A549 (cell line): ENCODE data around the gene HIGD1C. TPM values are rescaled to one million over a fixed set of nuclear protein-coding genes. Genes with fewer than 3 reads are reported as not detected.

Experiments used
- ATAC-seq, 2 experiments: fragments of 200-7000 bp in 1 of 2; fragments of >200 bp in 1 of 2; cut with Nextera tagmentation in 1 of 2; cut with Tn5 transposase in 1 of 2; 3 replicates each; pipeline versions ENCODE4 v1.8.0 to v1.9.1; 2018 to 2020; ENCODE audit warnings: mild to moderate bottlenecking in 1 of 2, moderate library complexity in 1 of 2
- CTCF ChIA-PET: fragments of 300-600 bp; sonication (Branson Sonifier 250); formaldehyde crosslinking; extraction: SDS; loops from one replicate; lab custom pipeline; 2021; ENCODE audit warnings: antibody characterized with exemption, inconsistent platforms; lab: Yijun Ruan, JAX
- POLR2A ChIA-PET: fragments of 350-600 bp; formaldehyde crosslinking; extraction: SDS; loops from one replicate; lab custom pipeline; 2021; ENCODE audit warnings: antibody characterized with exemption, inconsistent platforms; lab: Yijun Ruan, JAX
- DNase-seq, 2 experiments: peaks; one replicate each; pipeline versions ENCODE4 v3.0.0 to v3.0.0-alpha.2; 2011 to 2016; ENCODE audit warnings: low read depth in 1 of 2, low spot score in 1 of 2
- FAIRE-seq: peaks from 2 replicates; lab custom pipeline; 2011; peaks lifted over from hg19 to GRCh38; lab: Jason Lieb, UNC
- H3K27ac ChIP-seq, 2 experiments: fragments of >200 bp; sonication (Bioruptor Twin); formaldehyde crosslinking; 3 replicates each; pipeline ENCODE4 v1.5.1; 2016 to 2017
- H3K4me1 ChIP-seq: fragments of >200 bp; sonication (Bioruptor Twin); formaldehyde crosslinking; 3 replicates; pipeline ENCODE4 v1.6.1; 2016
- H3K4me2 ChIP-seq: fragments of >200 bp; sonication (Bioruptor Twin); formaldehyde crosslinking; 3 replicates; pipeline ENCODE4 v1.6.1; 2016
- H3K4me3 ChIP-seq: fragments of >200 bp; sonication (Bioruptor Twin); formaldehyde crosslinking; 3 replicates; pipeline ENCODE4 v1.5.1; 2016
- H3K9me3 ChIP-seq: fragments of >200 bp; sonication (Bioruptor Twin); formaldehyde crosslinking; 3 replicates; pipeline ENCODE4 v1.6.1; 2016
- BHLHE40 ChIP-seq: IDR thresholded peaks from 2 replicates; pipeline ENCODE4 v1.6.1; 2012; ENCODE audit warnings: low read depth, low read length, inconsistent platforms
- CBX2 ChIP-seq: fragments of 200-600 bp; sonication (generic); IDR thresholded peaks from 2 replicates; pipeline ENCODE4 v1.6.1; 2016; ENCODE audit warnings: low read depth, mild to moderate bottlenecking, borderline replicate concordance
- CEBPB ChIP-seq, 2 experiments: fragments of >200 bp in 1 of 2; sonication (Bioruptor Twin) in 1 of 2; formaldehyde crosslinking in 1 of 2; IDR thresholded peaks; 2 replicates each; pipeline ENCODE4 v1.6.1; 2012 to 2016
- EHF ChIP-seq: fragments of 250-450 bp; sonication (Bioruptor Pico); IDR thresholded peaks from 2 replicates; pipeline ENCODE4 v1.5.0; 2020; ENCODE audit warnings: mild to moderate bottlenecking
- EP300 ChIP-seq, 2 experiments: fragments of >200 bp; sonication (Bioruptor Twin); formaldehyde crosslinking; IDR thresholded peaks; 2 replicates in 1 of 2; 3 replicates in 1 of 2; pipeline ENCODE4 v1.6.1; 2016 to 2017
- FOSL2 ChIP-seq, 2 experiments: fragments of 450-650 bp in 1 of 2; fragments of >200 bp in 1 of 2; sonication (Bioruptor Twin) in 1 of 2; formaldehyde crosslinking; IDR thresholded peaks; 2 replicates each; pipeline versions ENCODE4 v1.5.0 to v1.6.1; 2016 to 2020; ENCODE audit warnings: mild to moderate bottlenecking in 1 of 2, moderate library complexity in 1 of 2
- GATA3 ChIP-seq: IDR thresholded peaks from 2 replicates; pipeline ENCODE4 v1.6.1; 2012; ENCODE audit warnings: borderline replicate concordance
- HDAC2 ChIP-seq: fragments of 200-600 bp; sonication (generic); IDR thresholded peaks from 2 replicates; pipeline ENCODE4 v1.6.1; 2016
- HOXB13 ChIP-seq: fragments of 250-450 bp; sonication (Bioruptor Pico); IDR thresholded peaks from 2 replicates; pipeline ENCODE4 v1.5.0; 2020; ENCODE audit warnings: low read depth, mild to moderate bottlenecking, moderate library complexity
- JUN ChIP-seq, 2 experiments: fragments of >200 bp; sonication (Bioruptor Twin); formaldehyde crosslinking; IDR thresholded peaks; 2 replicates in 1 of 2; 3 replicates in 1 of 2; pipeline ENCODE4 v1.6.1; 2016 to 2017
- JUNB ChIP-seq: fragments of >200 bp; sonication (Bioruptor Twin); formaldehyde crosslinking; IDR thresholded peaks from 2 replicates; pipeline ENCODE4 v1.6.1; 2016
- KDM1A ChIP-seq: fragments of 200-600 bp; sonication (generic); IDR thresholded peaks from 2 replicates; pipeline ENCODE4 v1.6.1; 2016; ENCODE audit warnings: low read depth, mild to moderate bottlenecking
- MAFK ChIP-seq: fragments of 450-650 bp; IDR thresholded peaks from 2 replicates; pipeline ENCODE4 v1.6.1; 2014; ENCODE audit not compliant: partially characterized antibody
- NR3C1 ChIP-seq: fragments of >200 bp; sonication (Bioruptor Twin); formaldehyde crosslinking; IDR thresholded peaks from 3 replicates; pipeline ENCODE4 v1.6.1; 2017
- RAD21 ChIP-seq, 2 experiments: fragments of >200 bp in 1 of 2; sonication (Bioruptor Twin) in 1 of 2; formaldehyde crosslinking in 1 of 2; IDR thresholded peaks in 1 of 2; conservative IDR thresholded peaks in 1 of 2; 2 replicates in 1 of 2; 3 replicates in 1 of 2; pipeline ENCODE4 v1.6.1; 2012 to 2018; ENCODE audit warnings: inconsistent platforms in 1 of 2
- RCOR1 ChIP-seq: fragments of 150-350 bp; IDR thresholded peaks from 2 replicates; pipeline ENCODE4 v1.6.1; 2014; ENCODE audit warnings: antibody characterized with exemption, low read length, low read depth
- RNF2 ChIP-seq: fragments of 200-600 bp; sonication (generic); IDR thresholded peaks from 2 replicates; pipeline ENCODE4 v1.6.1; 2016; ENCODE audit warnings: low read depth, mild to moderate bottlenecking, antibody characterized with exemption, moderate library complexity, borderline replicate concordance
- TP53 ChIP-seq: fragments of 250-450 bp; sonication (Bioruptor Pico); IDR thresholded peaks from 2 replicates; pipeline ENCODE4 v1.5.0; 2021; ENCODE audit warnings: mild to moderate bottlenecking, moderate library complexity
- ZFP36 ChIP-seq: fragments of 450-650 bp; IDR thresholded peaks from 2 replicates; pipeline ENCODE4 v1.6.1; 2014; ENCODE audit warnings: borderline replicate concordance; ENCODE audit not compliant: partially characterized antibody
- ZSCAN20 ChIP-seq: fragments of 250-450 bp; sonication (Bioruptor Pico); IDR thresholded peaks from 2 replicates; pipeline ENCODE4 v1.8.0; 2022; ENCODE audit warnings: mild to moderate bottlenecking, moderate library complexity
- WGBS: methylation state at CpG from one replicate; pipeline ENCODE4 v1.1.6; 2017; ENCODE audit errors: missing lambda C conversion rate; 5-methylcytosine and 5-hydroxymethylcytosine counted together
- polyA plus RNA-seq, 4 experiments: library from polyadenylated mRNA; depleted of rRNA in 3 of 4; stranded (reverse); fragments of >200 nt; fragmentation: RNase III in 1 of 4; extraction: RNeasy Plus Mini Kit Qiagen cat#74134 plus additional on column Dnase treatment in 1 of 4; gene quantifications; 2 replicates in 3 of 4; 3 replicates in 1 of 4; pipeline ENCODE4 v1.2.3, GENCODE V29; 2011 to 2017
- TF ChIP-seq, protein P1 (sequence below): fragments of 200-600 bp; sonication (generic); IDR thresholded peaks from 2 replicates; pipeline ENCODE4 v1.6.1; 2016; ENCODE audit warnings: antibody characterized with exemption, mild to moderate bottlenecking, moderate library complexity
- TF ChIP-seq, protein P2 (sequence below): fragments of >200 bp; sonication (Bioruptor Twin); formaldehyde crosslinking; IDR thresholded peaks from 2 replicates; pipeline ENCODE4 v1.6.1; 2016
- TF ChIP-seq, protein P3 (sequence below): fragments of >200 bp; sonication (Bioruptor Twin); formaldehyde crosslinking; IDR thresholded peaks from 3 replicates; pipeline ENCODE4 v1.5.1; 2016

The HIGD1C gene
- polyA plus RNA-seq, 2 of the 4 experiments (the other 2 are of a cell fraction), result not detected

DNA sequence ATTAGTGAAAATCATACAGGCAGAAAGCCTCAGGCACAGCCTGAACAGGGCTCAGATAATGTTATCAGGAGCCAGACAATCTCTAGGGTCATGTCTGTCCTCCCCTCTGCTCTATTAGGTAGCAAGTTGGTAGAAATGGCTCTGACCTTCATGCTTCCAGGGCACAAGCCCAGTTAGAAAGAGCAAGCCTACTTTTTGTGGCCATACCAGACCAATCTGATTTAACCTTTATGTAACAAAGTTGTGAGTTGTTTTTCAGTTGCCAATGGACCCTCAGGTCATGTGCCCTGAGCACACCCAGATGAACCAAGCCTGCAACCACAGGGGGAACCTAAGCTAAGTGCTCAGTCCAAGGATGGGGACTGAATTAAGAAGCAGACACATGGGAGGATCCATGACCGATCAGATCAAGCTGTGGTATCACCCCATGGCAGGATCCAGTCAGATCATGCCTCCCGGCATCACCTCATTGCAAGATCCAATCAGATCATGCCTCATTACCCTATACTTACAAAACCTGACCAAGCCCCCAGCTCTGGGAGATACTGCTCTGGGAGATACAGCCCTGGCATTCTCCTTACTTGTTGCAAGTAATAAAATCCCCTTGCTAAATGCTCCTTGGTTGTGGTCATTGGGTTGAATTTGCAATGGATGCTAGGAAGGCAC is 18.8 kb upstream of the HIGD1C start:
- peak in 1 of 2 experiments; percentile 29 for DNase-seq
- FAIRE-seq, result no peak
- CTCF ChIA-PET, result no interaction called here
- no peak for TF ChIP-seq ZFP36
- TF ChIP-seq TP53 (CRISPR knock-in tag), result no peak
- TF ChIP-seq EHF (CRISPR knock-in tag), result no peak
- no peak for TF ChIP-seq GATA3
- TF ChIP-seq NR3C1, result no peak
- TF ChIP-seq, protein P1, sequence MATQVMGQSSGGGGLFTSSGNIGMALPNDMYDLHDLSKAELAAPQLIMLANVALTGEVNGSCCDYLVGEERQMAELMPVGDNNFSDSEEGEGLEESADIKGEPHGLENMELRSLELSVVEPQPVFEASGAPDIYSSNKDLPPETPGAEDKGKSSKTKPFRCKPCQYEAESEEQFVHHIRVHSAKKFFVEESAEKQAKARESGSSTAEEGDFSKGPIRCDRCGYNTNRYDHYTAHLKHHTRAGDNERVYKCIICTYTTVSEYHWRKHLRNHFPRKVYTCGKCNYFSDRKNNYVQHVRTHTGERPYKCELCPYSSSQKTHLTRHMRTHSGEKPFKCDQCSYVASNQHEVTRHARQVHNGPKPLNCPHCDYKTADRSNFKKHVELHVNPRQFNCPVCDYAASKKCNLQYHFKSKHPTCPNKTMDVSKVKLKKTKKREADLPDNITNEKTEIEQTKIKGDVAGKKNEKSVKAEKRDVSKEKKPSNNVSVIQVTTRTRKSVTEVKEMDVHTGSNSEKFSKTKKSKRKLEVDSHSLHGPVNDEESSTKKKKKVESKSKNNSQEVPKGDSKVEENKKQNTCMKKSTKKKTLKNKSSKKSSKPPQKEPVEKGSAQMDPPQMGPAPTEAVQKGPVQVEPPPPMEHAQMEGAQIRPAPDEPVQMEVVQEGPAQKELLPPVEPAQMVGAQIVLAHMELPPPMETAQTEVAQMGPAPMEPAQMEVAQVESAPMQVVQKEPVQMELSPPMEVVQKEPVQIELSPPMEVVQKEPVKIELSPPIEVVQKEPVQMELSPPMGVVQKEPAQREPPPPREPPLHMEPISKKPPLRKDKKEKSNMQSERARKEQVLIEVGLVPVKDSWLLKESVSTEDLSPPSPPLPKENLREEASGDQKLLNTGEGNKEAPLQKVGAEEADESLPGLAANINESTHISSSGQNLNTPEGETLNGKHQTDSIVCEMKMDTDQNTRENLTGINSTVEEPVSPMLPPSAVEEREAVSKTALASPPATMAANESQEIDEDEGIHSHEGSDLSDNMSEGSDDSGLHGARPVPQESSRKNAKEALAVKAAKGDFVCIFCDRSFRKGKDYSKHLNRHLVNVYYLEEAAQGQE, result no peak
- no peak for TF ChIP-seq MAFK
- TF ChIP-seq RCOR1, result no peak
- TF ChIP-seq FOSL2 (IDR thresholded peaks at IDR 0.05), result no peak
- no peak for TF ChIP-seq FOSL2 (CRISPR knock-in tag; IDR thresholded peaks at IDR 0.05)
- no peak for TF ChIP-seq RAD21 (conservative IDR thresholded peaks at IDR 0.05 in 1 of 2, IDR thresholded peaks at IDR 0.05 in 1 of 2)
- TF ChIP-seq CEBPB (IDR thresholded peaks at IDR 0.05), result no peak
- ATAC-seq, result peak in 1 of 2 experiments; percentile 58; a peak in 3 of 6 replicates
- POLR2A ChIA-PET, result no interaction called here
- 67% methylated on average over 2 of the region's 2 CpGs for WGBS
- H3K4me1 ChIP-seq, result peaks cover 10% of the 10 kb centered on the region; the same call in 1 of the 3 replicates
- H3K4me2 ChIP-seq, result no peak overlapping the region
- H3K27ac ChIP-seq, result no peak overlapping the region
- no peak overlapping the region for H3K4me3 ChIP-seq
- no peaks in the 10 kb centered on the region for H3K9me3 ChIP-seq

- no peak overlapping the region for H3K4me3 ChIP-seq
- H3K4me2 ChIP-seq, result peak overlapping the region; percentile 31; the same call in 2 of the 3 replicates
- 68% methylated on average over 3 of the region's 3 CpGs for WGBS
- TF ChIP-seq, protein P2, sequence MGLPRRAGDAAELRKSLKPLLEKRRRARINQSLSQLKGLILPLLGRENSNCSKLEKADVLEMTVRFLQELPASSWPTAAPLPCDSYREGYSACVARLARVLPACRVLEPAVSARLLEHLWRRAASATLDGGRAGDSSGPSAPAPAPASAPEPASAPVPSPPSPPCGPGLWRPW, result no peak
- TF ChIP-seq JUN (IDR thresholded peaks at IDR 0.05) (no peak), EHF (CRISPR knock-in tag) (no peak), NR3C1 (no peak), KDM1A (no peak), CBX2 (no peak), HDAC2 (no peak)
- no peak overlapping the region for H3K27ac ChIP-seq
- ATAC-seq (peak in 1 of 2 experiments; percentile 35; a peak in 3 of 6 replicates), DNase-seq (no peak), FAIRE-seq (no peak)
- ChIA-PET CTCF (no interaction called here), POLR2A (interaction anchor here (0.6 kb wide), 1 partner anchor 658 kb away, joined by 3 read pairs; no protein-coding TSS in a partner anchor)
- no peaks in the 10 kb centered on the region for H3K9me3 ChIP-seq
- peaks cover 10% of the 10 kb centered on the region; the same call in 1 of the 3 replicates for H3K4me1 ChIP-seq
These were observed 17.9 kb upstream of the HIGD1C start for GRCh38 chr12:50934371-50934851.

DNA sequence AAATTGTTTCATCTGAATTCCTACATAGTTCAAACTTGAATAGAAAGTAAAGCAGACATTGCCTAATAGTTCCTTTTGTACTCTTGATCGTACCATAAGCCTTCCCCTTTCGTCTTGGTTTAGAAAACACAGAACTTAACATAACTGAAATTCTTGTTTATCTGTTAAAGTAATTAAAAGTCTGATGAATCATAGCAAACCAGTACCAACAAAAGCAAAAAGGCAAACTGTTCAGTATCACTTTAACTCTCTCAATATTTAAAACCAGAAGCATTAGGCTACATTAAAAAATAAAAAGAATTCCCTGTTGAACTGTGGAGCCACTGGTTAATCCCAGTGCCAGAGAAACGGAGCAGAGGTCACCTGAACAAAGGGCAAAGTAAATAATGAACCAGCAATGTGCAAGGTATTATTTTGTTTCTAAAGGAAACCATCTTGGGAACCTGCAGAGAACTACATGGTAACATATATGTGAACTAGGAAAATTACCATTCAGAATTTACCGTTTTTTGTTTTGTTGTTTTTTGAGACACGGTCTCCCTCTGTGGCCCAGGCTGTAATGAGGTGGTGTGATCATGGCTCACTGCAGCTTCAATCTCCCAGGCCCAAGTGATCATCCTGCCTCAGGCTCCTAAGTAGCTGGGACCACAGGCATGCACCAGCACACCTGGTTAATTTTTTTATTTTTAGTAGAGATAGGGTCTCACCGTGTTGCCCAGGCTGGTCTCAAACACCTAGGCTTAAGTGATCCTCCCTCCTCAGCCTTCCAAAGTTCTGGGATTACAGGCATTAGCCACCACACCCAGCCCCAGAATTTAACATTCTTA is 17.1 kb upstream of the HIGD1C start:
- H3K4me2 ChIP-seq, result peak overlapping the region; percentile 31
- POLR2A ChIA-PET, result interaction anchor here (0.6 kb wide), 1 partner anchor 657 kb away, joined by 3 read pairs; no protein-coding TSS in a partner anchor
- ATAC-seq (no peak), FAIRE-seq (no peak), DNase-seq (no peak)
- no peak overlapping the region for H3K27ac ChIP-seq
- WGBS, result 51% methylated on average over 6 of the region's 6 CpGs
- peaks cover 10% of the 10 kb centered on the region; the same call in 1 of the 3 replicates for H3K4me1 ChIP-seq
- no peaks in the 10 kb centered on the region for H3K9me3 ChIP-seq
- H3K4me3 ChIP-seq, result no peak overlapping the region
- CTCF ChIA-PET, result no interaction called here
- no peak for TF ChIP-seq JUN (IDR thresholded peaks at IDR 0.05)
- no peak for TF ChIP-seq EP300 (IDR thresholded peaks at IDR 0.05)
- no peak for TF ChIP-seq TP53 (CRISPR knock-in tag)
- TF ChIP-seq ZSCAN20 (CRISPR knock-in tag), result no peak
- TF ChIP-seq, protein P2, result no peak
- no peak for TF ChIP-seq RNF2
- TF ChIP-seq, protein P3, sequence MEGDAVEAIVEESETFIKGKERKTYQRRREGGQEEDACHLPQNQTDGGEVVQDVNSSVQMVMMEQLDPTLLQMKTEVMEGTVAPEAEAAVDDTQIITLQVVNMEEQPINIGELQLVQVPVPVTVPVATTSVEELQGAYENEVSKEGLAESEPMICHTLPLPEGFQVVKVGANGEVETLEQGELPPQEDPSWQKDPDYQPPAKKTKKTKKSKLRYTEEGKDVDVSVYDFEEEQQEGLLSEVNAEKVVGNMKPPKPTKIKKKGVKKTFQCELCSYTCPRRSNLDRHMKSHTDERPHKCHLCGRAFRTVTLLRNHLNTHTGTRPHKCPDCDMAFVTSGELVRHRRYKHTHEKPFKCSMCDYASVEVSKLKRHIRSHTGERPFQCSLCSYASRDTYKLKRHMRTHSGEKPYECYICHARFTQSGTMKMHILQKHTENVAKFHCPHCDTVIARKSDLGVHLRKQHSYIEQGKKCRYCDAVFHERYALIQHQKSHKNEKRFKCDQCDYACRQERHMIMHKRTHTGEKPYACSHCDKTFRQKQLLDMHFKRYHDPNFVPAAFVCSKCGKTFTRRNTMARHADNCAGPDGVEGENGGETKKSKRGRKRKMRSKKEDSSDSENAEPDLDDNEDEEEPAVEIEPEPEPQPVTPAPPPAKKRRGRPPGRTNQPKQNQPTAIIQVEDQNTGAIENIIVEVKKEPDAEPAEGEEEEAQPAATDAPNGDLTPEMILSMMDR, result no peak
- no peak for TF ChIP-seq RAD21 (conservative IDR thresholded peaks at IDR 0.05 in 1 of 2, IDR thresholded peaks at IDR 0.05 in 1 of 2)
- TF ChIP-seq JUNB, result no peak
- TF ChIP-seq HOXB13, result no peak
- no peak for TF ChIP-seq BHLHE40
